ENCODE results near the gene ZW10.
"Not testable (repeated sequence)": the region's sequence is repeated elsewhere in the genome, so short reads cannot be mapped to it uniquely, and the experiment has no call there.

The ZW10 gene

GRCh38 chr11:113773416-113774173, at the start of gene ZW10:
Gene ZW10, minus strand, starts transcription at chr11:113773692. Its CDS starts 26 bp downstream, at chr11:113773666.
- peak; percentile 90 for DNase-seq (ENCODE audit: low spot score)

- DNase-seq (ENCODE audit: low spot score) = no peak
These were observed 44.9 kb upstream of the ZW10 start for GRCh38 chr11:113818426-113818825.

- no peak for DNase-seq (ENCODE audit: low spot score)
These were observed 44.1 kb upstream of the ZW10 start for GRCh38 chr11:113817626-113818025.

GRCh38 chr11:113817162-113817561, 43.7 kb upstream of the ZW10 start:
- no peak for DNase-seq (ENCODE audit: low spot score)

- no peak for DNase-seq (ENCODE audit: low spot score)
These were observed 40.7 kb upstream of the ZW10 start for GRCh38 chr11:113814181-113814580.

GRCh38 chr11:113808931-113809330, 35.4 kb upstream of the ZW10 start:
- DNase-seq (ENCODE audit: low spot score) = no peak

GRCh38 chr11:113806406-113806805, 32.9 kb upstream of the ZW10 start:
- no peak for DNase-seq (ENCODE audit: low spot score)

GRCh38 chr11:113805640-113806039, 32.1 kb upstream of the ZW10 start:
- DNase-seq (ENCODE audit: low spot score) = no peak

- DNase-seq (ENCODE audit: low spot score) = no peak
These were observed 29.1 kb upstream of the ZW10 start for GRCh38 chr11:113802621-113803020.

GRCh38 chr11:113796663-113797259, 23.3 kb upstream of the ZW10 start:
- peak; percentile 14 for DNase-seq (ENCODE audit: low spot score)

GRCh38 chr11:113789675-113790320, 16.3 kb upstream of the ZW10 start:
- no peak for DNase-seq (ENCODE audit: low spot score)

- DNase-seq (ENCODE audit: low spot score) = not testable (repeated sequence)
These were observed 15.5 kb upstream of the ZW10 start for GRCh38 chr11:113789016-113789415.

- DNase-seq (ENCODE audit: low spot score) = no peak
These were observed 8.6 kb upstream of the ZW10 start for GRCh38 chr11:113782134-113782533.

- no peak for DNase-seq (ENCODE audit: low spot score)
These were observed 8.2 kb upstream of the ZW10 start for GRCh38 chr11:113781682-113782081.

- no peak for DNase-seq (ENCODE audit: low spot score)
These were observed 6.0 kb upstream of the ZW10 start, which contains the start of gene CLDN25 for GRCh38 chr11:113779496-113779895. Gene CLDN25, plus strand, starts transcription at chr11:113779796. Its CDS starts 0 bp downstream, at chr11:113779796.

- DNase-seq (ENCODE audit: low spot score) = no peak
These were observed 4.8 kb upstream of the ZW10 start for GRCh38 chr11:113778111-113778910.

- no peak for DNase-seq (ENCODE audit: low spot score)
These were observed 647 bp upstream of the ZW10 start for GRCh38 chr11:113774174-113774503.

GRCh38 chr11:113773092-113773415, 438 bp downstream of the ZW10 start:
- DNase-seq (ENCODE audit: low spot score) = no peak

GRCh38 chr11:113771964-113772363, 1.5 kb downstream of the ZW10 start:
- no peak for DNase-seq (ENCODE audit: low spot score)

- DNase-seq (ENCODE audit: low spot score) = no peak
These were observed 8.8 kb downstream of the ZW10 start for GRCh38 chr11:113764527-113765219.

- DNase-seq (ENCODE audit: low spot score) = not testable (repeated sequence)
These were observed 10.5 kb downstream of the ZW10 start for GRCh38 chr11:113763040-113763439.

- DNase-seq (ENCODE audit: low spot score) = no peak
These were observed 13.3 kb downstream of the ZW10 start for GRCh38 chr11:113760241-113760640.
